T-helper 2 cell treated with Interferon-gamma antibody and Interleukin-4, amounts not matched to agents 5 μg/mL and 100 μg/mL, for 36 hours (primary cell): ENCODE measurements around the gene TTC28.
"Not testable (repeated sequence)": the region's sequence is repeated elsewhere in the genome, so short reads cannot be mapped to it uniquely, and the experiment has no call there.

Experiments used
- DNase-seq: peaks from one replicate; pipeline ENCODE4 v3.0.0; 2021; ENCODE audit warnings: low spot score
- H3K27ac Mint-ChIP-seq: one replicate; pipeline ENCODE4 v1.8.0; 2021; ENCODE audit warnings: mild to moderate bottlenecking, mixed read lengths
- H3K27me3 Mint-ChIP-seq: one replicate; pipeline ENCODE4 v1.8.0; 2021; ENCODE audit warnings: low read depth, mixed read lengths
- H3K36me3 Mint-ChIP-seq: one replicate; pipeline ENCODE4 v1.8.0; 2021; ENCODE audit warnings: low read depth, mixed read lengths
- H3K4me1 Mint-ChIP-seq: one replicate; pipeline ENCODE4 v1.8.0; 2021; ENCODE audit warnings: low read depth, mixed read lengths
- H3K4me3 Mint-ChIP-seq: one replicate; pipeline ENCODE4 v1.8.0; 2022; ENCODE audit warnings: mild to moderate bottlenecking, moderate library complexity, mixed read lengths
- H3K9me3 Mint-ChIP-seq: one replicate; pipeline ENCODE4 v1.8.0; 2021; ENCODE audit warnings: mixed read lengths

Gene TTC28

GRCh38 chr22:28650463-28650862 lies 29.2 kb downstream of the TTC28 start:
- Mint-ChIP-seq H3K36me3 (no peaks in the 10 kb centered on the region), H3K27me3 (peaks cover 62% of the 10 kb centered on the region), H3K4me1 (no peaks in the 10 kb centered on the region), H3K9me3 (no peaks in the 10 kb centered on the region), H3K4me3 (no peak overlapping the region), H3K27ac (no peak overlapping the region)
- no peak for DNase-seq

DNA sequence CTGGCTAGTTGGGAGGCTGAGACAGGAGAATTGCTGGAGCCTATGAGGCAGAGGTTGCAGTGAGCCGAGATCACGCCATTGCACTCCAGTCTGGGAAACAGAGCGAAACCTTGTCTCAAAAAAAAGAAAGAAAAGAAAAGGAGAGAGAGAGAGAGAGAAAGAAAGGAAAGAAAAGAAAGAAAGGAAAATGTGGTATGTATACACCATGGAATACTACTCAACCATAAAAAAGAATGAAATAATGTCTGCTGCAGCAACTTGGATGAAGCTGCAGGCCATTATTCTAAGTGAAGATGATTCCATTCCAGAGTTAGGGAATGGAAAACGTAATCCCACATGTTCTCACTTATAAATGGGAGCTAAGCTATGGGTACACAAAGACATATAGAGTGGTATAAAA lies 30.8 kb downstream of the TTC28 start:
- Mint-ChIP-seq H3K27me3 (peaks cover 57% of the 10 kb centered on the region), H3K36me3 (no peaks in the 10 kb centered on the region), H3K27ac (no peak overlapping the region), H3K9me3 (no peaks in the 10 kb centered on the region), H3K4me1 (no peaks in the 10 kb centered on the region), H3K4me3 (no peak overlapping the region)
- DNase-seq: no peak

DNA sequence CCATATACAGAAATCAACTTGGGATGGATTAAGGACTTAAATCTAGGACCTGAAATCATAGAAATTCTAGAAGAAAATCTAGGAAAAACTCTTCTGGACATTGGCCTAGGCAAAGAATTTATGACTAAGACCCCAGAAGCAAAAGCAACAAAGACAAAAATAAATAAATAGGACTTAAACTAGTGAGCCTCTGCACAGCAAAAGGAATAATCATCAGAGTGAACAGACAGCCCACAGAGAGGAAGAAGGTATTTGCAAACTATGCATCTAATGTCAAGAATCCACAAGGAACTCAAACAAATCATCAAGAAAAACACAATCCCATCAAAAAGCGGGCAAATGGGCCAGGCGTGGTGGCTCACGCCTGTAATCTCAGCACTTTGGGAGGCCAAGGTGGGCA lies 32.4 kb downstream of the TTC28 start:
- no peak overlapping the region for H3K4me3 Mint-ChIP-seq
- no peaks in the 10 kb centered on the region for H3K36me3 Mint-ChIP-seq
- H3K27me3 Mint-ChIP-seq: peaks cover 53% of the 10 kb centered on the region
- no peaks in the 10 kb centered on the region for H3K4me1 Mint-ChIP-seq
- no peak overlapping the region for H3K27ac Mint-ChIP-seq
- H3K9me3 Mint-ChIP-seq: no peaks in the 10 kb centered on the region
- no peak for DNase-seq

GRCh38 chr22:28639321-28639720 lies 40.3 kb downstream of the TTC28 start:
- Mint-ChIP-seq H3K4me1 (no peaks in the 10 kb centered on the region), H3K9me3 (no peaks in the 10 kb centered on the region), H3K27me3 (peaks cover 43% of the 10 kb centered on the region), H3K27ac (no peak overlapping the region), H3K36me3 (no peaks in the 10 kb centered on the region), H3K4me3 (no peak overlapping the region)
- no peak for DNase-seq

GRCh38 chr22:28637225-28637624 lies 42.4 kb downstream of the TTC28 start:
- no peak overlapping the region for H3K27ac Mint-ChIP-seq
- no peak overlapping the region for H3K4me3 Mint-ChIP-seq
- no peaks in the 10 kb centered on the region for H3K36me3 Mint-ChIP-seq
- peaks cover 42% of the 10 kb centered on the region for H3K27me3 Mint-ChIP-seq
- no peaks in the 10 kb centered on the region for H3K4me1 Mint-ChIP-seq
- DNase-seq: no peak
- H3K9me3 Mint-ChIP-seq: no peaks in the 10 kb centered on the region

GRCh38 chr22:28630177-28630574 lies 49.5 kb downstream of the TTC28 start:
- Mint-ChIP-seq H3K36me3 (no peaks in the 10 kb centered on the region), H3K27me3 (peaks cover 47% of the 10 kb centered on the region), H3K9me3 (no peaks in the 10 kb centered on the region), H3K4me1 (no peaks in the 10 kb centered on the region), H3K4me3 (no peak overlapping the region), H3K27ac (no peak overlapping the region)
- DNase-seq: no peak

DNA sequence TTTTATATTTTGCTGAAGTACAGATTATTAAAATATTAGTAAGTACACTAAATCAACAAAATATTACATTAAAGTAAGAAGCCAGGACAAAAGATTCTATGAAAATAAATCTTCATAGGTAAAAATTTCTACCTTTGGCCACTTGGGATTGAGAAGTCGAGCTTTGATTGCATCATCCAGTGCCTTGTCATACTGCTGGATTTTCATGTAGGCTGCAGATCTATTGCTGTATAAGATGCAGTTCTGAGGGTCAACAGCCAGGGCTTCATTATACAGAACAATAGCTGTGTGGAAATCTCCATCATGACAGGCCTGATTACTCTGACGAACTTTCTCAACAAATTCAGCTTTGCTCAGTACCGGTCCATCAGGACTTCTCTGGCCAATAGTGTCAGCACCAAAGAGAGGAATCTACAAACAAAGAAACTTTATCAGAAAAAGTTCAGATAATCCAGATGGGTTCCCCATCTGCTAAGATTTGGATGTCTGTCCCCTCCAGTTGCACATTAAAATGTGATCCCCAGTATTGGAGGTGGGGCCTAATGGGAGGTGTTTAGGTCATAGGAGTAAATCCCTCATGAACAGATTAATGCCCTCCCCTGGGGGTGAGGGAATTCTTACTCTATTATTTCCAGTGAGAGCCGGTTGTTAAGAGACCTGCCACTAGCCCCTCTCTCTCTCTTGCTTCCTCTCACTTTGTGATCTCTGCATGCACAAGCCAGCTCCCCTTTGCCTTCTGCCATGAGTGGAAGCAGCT lies 50.0 kb downstream of the TTC28 start:
- Mint-ChIP-seq H3K27me3 (peaks cover 52% of the 10 kb centered on the region), H3K4me3 (no peak overlapping the region), H3K36me3 (no peaks in the 10 kb centered on the region), H3K4me1 (no peaks in the 10 kb centered on the region), H3K27ac (no peak overlapping the region), H3K9me3 (no peaks in the 10 kb centered on the region)
- no peak for DNase-seq

DNA sequence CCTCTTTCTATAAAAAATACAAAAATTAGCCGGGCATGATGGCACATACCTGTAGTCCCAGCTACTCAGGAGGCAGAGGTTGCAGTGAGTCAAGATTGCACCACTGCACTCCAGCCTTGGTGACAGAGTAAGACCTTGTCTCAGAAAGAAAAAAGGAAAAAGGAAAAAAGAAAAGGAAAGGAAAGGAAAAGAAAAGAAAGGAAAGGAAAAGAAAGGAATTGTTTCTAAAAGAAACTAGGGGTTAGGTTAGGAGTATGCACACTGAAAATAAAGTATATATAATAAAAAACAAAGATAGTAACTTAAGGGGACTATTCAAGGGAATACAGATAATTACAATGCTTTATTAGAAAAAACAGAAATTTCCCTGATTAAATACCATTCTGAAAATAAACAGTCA lies 50.9 kb downstream of the TTC28 start:
- Mint-ChIP-seq H3K27me3 (peaks cover 60% of the 10 kb centered on the region), H3K4me3 (no peak overlapping the region), H3K36me3 (no peaks in the 10 kb centered on the region), H3K4me1 (no peaks in the 10 kb centered on the region), H3K27ac (no peak overlapping the region), H3K9me3 (no peaks in the 10 kb centered on the region)
- DNase-seq: no peak

DNA sequence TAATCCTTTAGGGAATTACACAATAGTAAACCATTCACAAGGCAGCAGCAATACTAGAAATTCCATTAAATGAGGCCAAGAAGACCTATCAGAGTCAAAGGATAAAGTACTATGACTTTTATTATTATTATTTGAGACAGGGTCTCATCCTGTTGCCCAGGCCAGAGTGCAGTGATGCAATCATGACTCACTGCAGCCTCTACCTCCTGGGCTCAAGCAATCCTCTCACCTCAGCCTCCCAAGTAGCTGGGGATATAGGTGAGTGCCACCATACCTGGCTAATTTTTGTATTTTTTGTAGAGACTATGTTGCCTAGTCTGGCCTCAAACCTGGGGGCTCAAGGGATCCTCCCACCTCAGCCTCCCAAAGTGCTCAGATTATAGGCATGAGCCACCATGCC lies 51.8 kb downstream of the TTC28 start:
- Mint-ChIP-seq H3K27me3 (peaks cover 59% of the 10 kb centered on the region), H3K27ac (no peak overlapping the region), H3K4me1 (no peaks in the 10 kb centered on the region), H3K36me3 (no peaks in the 10 kb centered on the region), H3K9me3 (no peaks in the 10 kb centered on the region), H3K4me3 (no peak overlapping the region)
- no peak for DNase-seq

GRCh38 chr22:28620244-28620922 lies 59.3 kb downstream of the TTC28 start:
- Mint-ChIP-seq H3K27ac (no peak overlapping the region), H3K27me3 (peaks cover 56% of the 10 kb centered on the region), H3K4me1 (no peaks in the 10 kb centered on the region), H3K36me3 (no peaks in the 10 kb centered on the region), H3K4me3 (no peak overlapping the region), H3K9me3 (no peaks in the 10 kb centered on the region)
- DNase-seq: no peak

DNA sequence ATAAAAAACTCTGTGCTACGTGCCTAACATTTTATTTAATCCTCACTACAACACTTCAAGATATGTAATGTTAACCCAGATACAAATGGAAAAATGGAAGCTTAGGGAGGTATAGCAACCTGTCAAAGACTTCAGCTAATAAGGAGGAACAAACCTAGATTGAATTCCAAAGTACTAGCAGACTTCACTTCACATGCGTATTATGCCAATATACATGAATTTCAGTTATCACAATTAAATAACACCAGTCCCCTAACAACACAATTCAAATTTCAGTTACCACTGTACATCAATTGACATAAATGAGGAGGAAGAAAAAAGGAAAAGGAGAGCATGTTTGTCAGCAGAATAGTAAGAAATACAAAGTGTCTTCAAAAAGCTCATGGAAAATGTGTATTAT lies 60.4 kb downstream of the TTC28 start:
- no peak overlapping the region for H3K27ac Mint-ChIP-seq
- H3K27me3 Mint-ChIP-seq: peaks cover 57% of the 10 kb centered on the region
- no peak for DNase-seq
- no peaks in the 10 kb centered on the region for H3K36me3 Mint-ChIP-seq
- H3K4me3 Mint-ChIP-seq: no peak overlapping the region
- H3K9me3 Mint-ChIP-seq: no peaks in the 10 kb centered on the region
- H3K4me1 Mint-ChIP-seq: no peaks in the 10 kb centered on the region

DNA sequence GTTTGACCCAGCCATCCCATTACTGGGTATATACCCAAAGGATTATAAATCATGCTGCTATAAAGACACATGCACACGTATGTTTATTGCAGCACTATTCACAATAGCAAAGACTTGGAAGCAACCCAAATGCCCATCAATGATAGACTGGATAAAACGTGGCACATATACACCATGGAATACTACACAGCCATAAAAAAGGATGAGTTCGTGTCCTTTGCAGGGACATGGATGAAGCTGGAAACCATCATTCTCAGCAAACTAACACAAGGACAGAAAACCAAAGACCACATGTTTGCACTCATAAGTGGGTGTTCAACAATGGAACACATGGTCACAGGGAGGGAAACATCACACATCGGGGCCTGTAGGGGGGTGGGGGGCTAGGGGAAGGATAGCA lies 64.2 kb downstream of the TTC28 start:
- peaks cover 67% of the 10 kb centered on the region for H3K27me3 Mint-ChIP-seq
- not testable (repeated sequence) for H3K36me3 Mint-ChIP-seq

GRCh38 chr22:28609921-28610320 lies 69.7 kb downstream of the TTC28 start:
- no peaks in the 10 kb centered on the region for H3K36me3 Mint-ChIP-seq
- no peak overlapping the region for H3K4me3 Mint-ChIP-seq
- H3K27ac Mint-ChIP-seq: no peak overlapping the region
- no peaks in the 10 kb centered on the region for H3K9me3 Mint-ChIP-seq
- no peaks in the 10 kb centered on the region for H3K4me1 Mint-ChIP-seq
- no peak for DNase-seq
- H3K27me3 Mint-ChIP-seq: peaks cover 73% of the 10 kb centered on the region

More for the DNA sequence above, 64.2 kb downstream of the TTC28 start:
- H3K4me3 Mint-ChIP-seq, H3K27ac Mint-ChIP-seq, DNase-seq, H3K4me1 Mint-ChIP-seq, H3K9me3 Mint-ChIP-seq: not testable (repeated sequence)

DNA sequence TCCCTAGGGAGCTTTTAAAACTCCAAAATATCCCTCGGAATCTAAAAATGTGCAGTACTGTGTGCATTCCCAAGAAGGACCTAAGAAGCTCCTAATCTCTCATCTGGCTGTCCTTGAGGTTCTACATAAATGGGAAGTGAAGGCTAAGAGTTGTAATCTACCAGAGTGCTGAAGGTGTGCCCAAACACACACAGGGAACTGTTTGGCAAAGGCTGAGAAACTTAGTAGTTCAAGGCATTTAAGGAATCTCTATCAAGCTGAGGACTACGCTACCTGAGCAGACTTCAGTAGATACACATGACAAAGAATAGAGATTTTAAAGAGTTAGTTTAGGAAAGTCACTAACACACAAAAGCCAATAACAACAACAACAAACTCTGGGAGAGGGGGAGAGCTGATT lies 71.1 kb downstream of the TTC28 start:
- no peaks in the 10 kb centered on the region for H3K4me1 Mint-ChIP-seq
- DNase-seq: no peak
- peaks cover 65% of the 10 kb centered on the region for H3K27me3 Mint-ChIP-seq
- H3K27ac Mint-ChIP-seq: no peak overlapping the region
- no peak overlapping the region for H3K4me3 Mint-ChIP-seq
- no peaks in the 10 kb centered on the region for H3K36me3 Mint-ChIP-seq
- no peaks in the 10 kb centered on the region for H3K9me3 Mint-ChIP-seq

GRCh38 chr22:28607795-28608194 lies 71.8 kb downstream of the TTC28 start:
- no peak for DNase-seq
- Mint-ChIP-seq H3K9me3 (no peaks in the 10 kb centered on the region), H3K27ac (no peak overlapping the region), H3K4me1 (no peaks in the 10 kb centered on the region), H3K36me3 (no peaks in the 10 kb centered on the region), H3K27me3 (peaks cover 60% of the 10 kb centered on the region), H3K4me3 (no peak overlapping the region)
